NCI-H146 treated with DMSO at 0.1 percent for 48 hours (cell line): ENCODE data around the gene RABAC1.
A peak's percentile ranks its signal among the peaks of the same experiment; 100 is the strongest.
"Not testable (repeated sequence)": the region's sequence is repeated elsewhere in the genome, so short reads cannot be mapped to it uniquely, and the experiment has no call there.

Source experiments
- DNase-seq: peaks from one replicate; lab custom pipeline; 2025; ENCODE audit not compliant: unreplicated experiment; lab: John Stamatoyannopoulos, UW

RABAC1 gene, protein sequence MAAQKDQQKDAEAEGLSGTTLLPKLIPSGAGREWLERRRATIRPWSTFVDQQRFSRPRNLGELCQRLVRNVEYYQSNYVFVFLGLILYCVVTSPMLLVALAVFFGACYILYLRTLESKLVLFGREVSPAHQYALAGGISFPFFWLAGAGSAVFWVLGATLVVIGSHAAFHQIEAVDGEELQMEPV

DNA sequence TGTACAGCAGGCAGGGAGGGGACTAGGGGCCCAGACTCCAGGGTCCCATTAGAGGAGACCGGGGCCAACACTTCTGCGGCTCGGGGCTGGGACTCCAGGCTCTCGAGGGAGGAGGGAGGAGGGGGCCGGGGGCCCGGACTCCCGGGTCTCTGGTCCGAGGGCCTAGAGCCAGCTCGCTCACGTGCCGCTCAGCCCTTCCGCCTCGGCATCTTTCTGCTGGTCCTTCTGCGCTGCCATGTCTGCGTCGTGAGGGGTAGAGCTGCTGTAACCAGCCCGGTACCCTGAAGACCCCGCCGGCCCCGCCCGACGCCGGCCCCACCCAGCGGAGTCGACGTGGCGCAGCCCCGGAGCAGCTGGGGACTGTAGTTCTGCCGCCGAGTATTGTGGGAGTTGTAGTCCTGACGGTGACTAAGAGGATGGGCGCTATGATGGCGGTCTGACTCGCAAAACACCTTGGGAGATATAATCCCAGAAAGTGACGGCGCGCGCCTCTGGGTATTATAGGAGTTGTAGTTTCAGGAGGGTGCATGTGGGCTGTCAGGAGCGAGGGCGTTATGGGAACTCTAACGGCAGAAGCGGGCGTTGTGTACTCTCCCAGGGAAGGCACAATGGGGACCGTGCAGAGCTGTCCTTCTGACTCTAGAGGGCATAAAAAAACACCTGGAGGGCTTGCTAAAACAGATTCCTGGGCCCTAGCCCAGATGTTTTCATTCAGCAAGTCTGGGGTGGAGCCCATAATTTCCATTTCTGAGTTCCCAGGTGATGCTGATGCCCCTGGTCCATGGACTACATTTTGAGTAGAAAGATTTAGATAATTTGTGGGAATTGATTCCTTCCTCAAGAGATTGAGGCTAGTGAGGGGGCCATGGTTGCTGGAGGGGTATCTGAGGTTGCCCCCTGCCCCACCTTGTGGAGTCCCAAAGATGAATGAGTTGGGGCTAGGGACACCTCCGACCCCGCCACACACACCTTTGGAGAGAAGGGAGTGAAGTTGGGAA lies at the start of gene RABAC1:
Gene RABAC1 (minus strand): TSS at position 266 of the 998 bp plus-strand sequence. CDS start 29 bp downstream, at position 237.
- peak; percentile 98 for DNase-seq

DNA sequence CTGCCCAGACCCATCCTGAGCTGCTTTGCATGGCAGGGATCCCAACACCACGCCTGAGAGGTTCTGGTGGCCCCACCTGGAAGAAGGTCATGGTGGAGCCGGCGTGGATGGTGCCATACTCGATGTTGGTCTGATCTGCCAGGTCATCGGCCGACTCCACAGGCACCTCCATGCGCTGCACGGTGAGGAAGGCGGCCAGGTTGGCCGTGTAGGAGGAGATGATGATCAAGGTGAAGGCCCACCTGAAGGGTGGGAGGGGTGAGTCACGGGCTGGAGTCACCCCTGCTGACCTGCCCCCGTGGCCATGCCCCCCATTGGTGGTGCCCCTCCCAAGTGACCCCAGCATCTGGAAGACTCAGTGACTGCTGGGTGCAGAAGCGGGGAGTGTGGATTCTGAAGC lies 47.4 kb upstream of the RABAC1 start:
- no peak for DNase-seq

DNA sequence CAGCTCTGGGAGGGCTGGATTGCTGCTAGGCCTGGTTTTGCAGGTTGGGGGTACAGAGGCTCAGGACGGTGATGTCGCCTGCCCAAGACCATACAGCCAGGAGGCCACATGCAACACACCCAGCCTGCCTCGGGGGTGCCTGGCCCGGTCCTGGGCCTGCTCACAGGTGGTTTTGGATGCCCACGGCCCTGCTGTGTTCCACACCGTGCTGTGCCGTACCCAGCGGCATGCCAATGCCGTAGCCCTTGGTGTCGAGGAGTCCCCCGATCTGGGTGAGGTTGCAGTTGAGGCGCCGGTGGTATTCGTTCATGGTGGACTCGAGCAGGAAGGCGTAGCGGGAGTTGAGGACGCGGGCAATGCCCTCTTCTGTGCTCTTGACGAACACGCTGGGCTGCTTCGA lies 46.4 kb upstream of the RABAC1 start:
- DNase-seq = no peak

DNA sequence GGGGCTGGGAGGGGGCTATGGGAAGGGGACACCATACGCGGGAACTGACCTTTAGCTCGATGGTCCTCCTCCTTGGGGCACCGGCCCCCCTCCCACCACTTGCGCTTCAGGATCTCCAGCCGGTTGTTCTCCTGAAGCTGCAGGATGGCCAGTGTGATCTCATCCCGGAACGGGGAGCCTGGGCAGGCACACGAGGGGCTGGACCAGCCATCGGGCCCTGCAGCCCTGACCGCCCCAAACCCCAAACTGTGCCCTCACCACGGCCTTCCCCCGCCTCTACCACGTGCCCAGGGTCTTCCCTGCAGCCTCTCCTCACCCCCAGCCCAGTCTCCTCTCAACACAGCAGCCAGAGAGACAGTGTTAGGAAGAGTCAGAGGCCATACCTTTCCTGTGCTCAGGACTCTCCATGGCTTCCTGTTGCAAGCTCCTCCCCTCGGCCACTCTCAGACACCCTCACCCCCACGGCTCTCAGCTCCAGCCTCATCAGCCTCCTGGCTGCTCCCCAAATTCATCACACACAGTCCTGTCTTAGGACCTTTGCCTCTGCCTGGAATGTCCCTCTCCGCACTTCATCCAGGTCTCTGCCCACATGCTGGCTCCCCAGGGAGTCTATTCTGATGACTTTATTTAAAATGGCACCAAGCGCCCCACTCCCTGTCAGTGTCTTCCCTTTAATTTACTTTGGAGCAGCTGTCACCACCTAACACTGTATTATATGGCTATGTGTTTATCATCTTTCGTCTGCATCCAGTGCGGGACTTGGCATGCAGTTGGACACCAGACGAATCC lies 44.6 kb upstream of the RABAC1 start:
- DNase-seq = no peak

DNA sequence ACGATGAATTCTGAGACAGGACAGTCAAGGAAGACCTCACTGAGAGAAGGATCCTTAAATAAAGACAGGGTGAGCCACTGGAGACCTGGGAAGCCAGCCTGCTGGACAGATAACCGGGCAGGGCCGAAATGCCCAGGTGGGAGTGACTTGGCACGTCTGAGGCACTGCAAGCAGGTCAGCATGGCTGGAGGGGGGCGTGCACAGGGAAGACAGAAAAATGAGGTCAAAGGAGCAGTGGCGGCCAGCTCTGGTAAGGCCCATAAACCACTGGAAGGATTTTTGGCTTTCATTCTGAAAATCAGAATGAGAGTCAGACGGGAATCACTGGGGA lies 40.7 kb upstream of the RABAC1 start:
- no peak for DNase-seq

DNA sequence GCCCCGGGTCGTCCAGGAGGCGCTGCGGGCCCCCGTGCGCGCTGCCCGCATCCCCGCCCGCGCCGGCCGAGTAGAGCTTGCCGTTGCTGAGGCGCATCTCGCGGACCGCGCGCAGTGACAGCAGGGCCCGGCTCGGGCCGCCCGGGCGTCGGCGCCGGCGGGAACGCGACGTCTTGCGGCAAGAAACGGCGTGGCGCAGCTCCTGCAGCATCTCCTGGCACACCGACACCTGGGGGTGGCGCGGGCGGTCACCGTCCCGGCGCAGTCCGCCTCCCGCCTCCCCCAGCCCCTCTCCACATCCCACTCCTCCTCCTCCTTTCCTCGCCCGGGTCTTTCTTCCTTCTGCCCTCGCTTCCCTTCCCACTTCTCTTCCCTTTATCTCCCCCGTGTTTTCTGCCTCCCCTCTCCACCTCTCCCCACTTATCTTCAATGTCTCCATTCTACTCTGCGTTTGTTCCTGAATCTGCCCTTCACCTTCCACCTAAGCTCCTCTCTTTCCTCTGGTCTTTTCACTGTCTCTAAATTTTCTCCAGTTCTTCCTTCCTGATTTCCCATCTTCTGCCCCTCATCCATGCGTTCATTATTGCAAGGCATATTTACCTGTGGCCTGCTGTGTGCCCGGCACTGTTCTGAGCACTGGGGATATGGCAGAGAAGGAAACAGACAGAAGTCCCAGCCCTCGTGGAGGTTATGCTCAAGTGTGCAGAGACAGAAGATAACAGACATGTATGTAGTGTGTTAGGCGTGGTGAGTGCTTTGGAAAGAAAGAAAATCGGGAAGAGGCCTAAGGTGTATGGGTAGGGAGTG lies 40.2 kb upstream of the RABAC1 start:
- peak; percentile 34 for DNase-seq

DNA sequence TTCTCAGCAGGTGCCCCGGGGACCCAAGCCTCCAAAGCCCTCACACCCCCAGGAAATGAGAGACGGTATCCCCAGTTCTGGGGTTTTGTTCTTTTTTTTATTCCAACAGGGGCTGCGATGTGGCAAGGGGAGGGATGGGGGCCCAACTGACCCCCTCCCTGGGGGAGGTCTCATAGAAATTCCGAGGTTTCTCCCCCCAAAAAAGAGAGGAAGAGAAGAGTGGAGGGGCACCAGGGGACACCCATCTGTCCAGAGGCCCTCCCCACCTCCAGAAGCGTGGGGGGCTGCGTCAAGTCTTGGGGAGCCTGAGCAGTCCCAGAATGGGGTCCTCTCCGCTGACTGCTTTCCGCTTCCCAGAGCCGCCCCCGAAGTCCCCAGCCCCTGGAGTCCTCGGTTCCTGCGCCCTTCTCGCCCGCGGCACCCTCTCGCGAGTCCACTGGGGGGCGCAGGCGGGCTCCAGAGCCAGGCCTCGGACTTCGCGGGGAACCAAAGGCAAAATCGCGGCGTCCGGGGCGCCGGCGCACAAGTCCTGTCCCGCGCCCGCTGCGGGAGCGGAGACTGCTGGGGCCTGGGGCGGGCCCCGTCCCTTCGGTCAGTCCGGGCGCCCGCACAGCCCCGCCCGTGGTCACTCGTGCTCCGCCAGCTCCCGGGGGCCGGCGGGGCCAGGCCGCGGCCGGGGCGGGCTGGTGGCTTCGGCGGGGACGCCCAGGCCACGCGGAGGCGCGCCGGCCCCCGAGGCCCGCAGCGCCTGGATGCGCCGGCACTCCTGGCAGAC lies 39.3 kb upstream of the RABAC1 start:
- peak; percentile 11 for DNase-seq

DNA sequence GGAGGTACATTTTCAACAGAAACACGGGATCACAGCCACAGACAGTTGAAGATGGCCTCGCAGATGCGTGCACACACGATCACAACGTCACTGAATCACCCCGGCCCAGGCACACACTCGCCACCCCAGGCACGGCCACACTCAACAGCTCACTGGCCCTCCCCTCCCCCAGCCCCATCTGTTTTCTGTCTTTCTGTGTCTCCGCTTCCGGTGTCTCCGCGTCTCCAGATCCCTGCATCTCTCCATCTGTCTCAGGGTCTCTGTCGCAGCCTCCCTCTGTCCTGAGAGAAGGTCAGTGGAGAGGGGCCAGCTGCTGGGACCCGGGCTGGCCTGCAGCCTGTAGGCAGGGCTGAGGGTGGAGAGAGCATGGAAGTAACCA lies 38.7 kb upstream of the RABAC1 start:
- DNase-seq = peak; percentile 13

DNA sequence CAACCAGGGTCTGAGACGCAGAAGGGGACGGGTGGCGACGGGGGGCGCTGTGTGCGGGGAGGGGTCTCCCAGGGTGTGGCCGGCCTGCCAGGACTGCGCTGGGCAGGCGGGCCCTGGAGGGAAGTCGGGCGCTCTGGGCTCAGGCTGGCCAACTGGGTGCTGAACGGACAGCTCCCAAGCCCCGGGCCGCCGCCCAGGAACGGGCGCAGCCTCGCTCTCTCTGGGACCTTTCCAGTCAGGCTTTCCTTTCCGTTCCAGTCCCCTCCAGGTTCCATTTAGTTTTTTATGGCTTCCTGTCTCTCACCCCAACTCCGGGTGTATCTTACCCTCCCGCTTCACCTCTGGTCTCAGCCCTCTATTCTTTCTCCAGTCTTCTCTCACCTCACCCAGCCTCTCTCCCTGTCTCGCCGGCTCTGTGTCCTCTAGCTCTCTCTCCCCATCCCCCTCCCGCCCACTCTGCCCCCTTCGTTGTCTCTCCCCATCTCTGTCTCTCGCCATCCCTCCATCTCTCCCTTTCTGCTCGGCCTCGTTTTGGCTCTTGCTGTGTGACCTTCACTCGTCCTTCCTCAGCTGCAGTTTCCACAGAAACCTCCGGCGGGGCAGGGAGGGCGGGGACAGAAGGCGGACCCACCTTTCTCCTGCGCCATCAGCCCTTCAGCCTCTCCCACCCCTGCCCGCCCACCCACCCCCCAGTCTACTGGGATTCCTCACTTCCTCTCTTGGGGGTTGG lies 38.2 kb upstream of the RABAC1 start:
- no peak for DNase-seq

DNA sequence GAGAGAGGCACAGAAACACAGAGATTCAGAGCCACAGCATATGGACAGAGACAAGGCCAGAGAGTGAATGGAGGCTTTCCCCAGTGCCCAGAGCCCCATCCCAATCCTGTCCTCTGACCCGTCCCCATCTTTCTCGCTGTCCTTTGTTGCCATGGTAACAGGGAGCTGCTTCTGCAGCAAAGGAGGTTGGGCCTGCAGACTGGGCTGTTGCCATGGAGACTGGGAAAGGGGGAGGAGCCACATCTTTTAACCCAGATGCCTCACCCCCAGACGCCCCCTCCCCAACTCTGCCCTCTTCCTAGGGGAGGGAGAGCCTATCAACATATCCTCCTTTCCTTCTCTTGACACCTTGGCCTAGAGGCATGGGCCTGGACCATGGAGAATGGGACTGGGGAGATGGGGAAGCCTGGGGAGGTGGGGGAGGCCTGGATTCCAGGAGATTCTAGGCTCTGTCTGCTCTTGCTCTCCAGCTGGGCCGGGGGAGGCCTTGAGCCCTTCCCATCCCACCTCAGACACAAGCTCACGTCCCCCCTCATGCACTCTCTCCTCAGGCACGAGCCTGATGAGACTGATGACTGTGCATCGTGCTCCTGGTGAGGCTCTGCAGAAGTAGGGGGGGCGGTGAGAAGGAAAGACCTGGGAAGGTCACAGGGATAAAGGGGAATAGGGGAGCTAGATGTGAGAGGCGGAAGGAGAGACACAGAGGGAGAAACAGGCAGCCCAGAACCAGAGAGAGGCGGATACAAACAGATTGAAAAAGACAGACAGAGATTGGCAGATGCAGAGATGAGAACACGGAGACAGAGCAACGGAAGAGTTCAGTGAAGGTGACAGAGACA lies 37.1 kb upstream of the RABAC1 start:
- DNase-seq = no peak

DNA sequence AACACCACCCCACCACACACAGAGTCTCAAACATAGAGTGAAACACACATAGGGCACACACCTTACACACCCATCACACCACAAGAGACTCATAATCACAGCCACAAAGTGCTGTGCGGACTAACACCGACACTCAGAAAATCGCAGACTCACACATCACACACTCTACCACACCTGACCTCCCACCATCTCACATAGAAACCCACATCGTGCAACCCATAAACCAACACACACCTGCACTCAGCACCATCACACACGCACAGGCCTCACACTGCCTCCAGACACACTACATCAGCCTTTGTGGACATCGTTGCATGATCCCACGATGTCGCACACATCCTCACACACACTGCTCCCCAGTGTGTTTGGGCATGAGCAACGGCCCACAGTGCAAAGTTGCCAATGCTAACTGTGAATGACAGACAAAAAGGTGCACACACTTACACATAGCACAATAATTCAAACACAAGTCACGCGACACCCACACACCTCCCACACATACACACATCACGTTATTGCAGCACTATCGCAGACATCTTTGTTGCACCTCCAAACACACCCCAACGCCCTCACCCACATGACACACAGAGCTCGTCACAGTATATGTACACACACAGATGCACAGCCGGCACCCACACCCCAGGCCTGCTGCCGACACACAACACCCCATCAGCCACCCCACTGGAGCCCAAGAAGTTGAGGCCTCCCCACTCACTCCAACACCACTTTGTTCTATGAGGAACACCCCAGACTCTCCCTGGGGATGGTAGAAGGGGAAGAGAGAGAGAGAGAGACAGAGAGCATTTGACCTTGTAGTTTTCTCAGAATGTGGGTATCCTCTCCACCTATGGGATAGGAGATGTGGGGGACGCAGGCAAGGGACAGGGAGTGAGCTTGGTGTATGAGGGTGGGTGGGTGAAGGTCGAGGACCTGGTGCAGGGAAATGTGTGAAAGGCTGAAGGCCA lies 36.2 kb upstream of the RABAC1 start:
- no peak for DNase-seq

DNA sequence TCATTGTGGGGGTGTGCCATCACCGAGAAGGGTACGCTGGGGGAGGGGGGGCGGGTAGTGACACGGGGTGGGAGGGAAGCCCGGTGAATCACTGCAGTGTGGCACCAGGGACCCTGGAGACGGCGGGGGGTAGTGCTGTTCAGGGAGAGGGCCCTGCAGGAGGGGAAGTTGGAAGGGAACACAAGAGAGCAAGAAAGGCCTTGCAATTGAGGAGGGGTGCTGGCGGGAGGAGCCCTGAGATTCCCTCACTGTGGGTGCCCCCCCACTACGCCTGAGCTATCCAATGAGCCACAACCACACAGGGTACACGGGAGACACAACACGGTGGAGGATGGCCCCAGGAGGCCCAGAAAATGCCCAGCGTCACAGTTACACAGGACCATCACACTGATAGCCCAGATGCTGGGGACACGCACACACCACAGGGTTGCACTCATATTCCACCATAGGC lies 35.4 kb upstream of the RABAC1 start:
- DNase-seq = no peak

DNA sequence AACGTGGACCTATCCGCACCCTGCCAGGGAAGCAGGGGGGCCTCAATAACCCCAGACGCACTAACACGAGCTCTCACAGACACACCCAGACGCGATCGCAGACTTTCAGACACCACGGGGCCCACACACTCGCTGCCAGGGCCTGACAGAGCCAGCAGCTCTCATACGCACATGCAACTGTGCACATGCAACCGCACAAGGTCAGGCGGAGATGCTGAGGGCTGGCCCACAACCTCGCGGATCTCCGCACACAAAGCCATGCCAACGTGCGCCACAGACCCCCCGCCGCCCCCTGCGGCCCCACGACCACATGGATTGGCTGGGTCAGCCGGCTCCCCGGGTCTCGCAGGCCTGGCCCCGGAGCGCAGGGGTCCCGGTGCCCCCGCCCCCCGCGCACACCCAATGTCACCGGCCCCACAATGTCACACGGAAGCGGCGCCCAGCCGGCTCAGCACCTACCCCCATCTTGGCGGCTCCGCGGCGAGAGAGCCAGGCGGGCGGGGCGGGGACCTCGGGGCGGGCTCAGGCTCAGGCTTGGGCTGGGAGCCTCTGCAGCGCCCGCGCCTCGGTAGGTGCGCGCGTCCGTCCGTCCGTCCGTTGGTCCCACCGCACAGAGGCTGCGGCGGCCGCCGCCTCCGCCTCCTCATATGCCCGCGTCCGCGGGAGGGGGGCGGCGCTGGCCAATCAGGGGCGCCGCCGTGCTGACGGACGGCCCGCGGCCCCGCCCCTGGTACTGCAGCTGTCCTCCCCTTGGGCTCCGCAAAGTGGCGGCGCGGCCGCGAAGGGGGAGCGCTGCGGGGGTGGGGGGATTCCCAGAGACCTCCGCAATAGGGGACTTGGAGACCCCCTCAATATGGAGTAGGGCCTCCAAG lies 34.7 kb upstream of the RABAC1 start, which contains the start of gene ATP1A3:
Gene ATP1A3 (minus strand): TSS at position 619 of the 872 bp plus-strand sequence. CDS start 154 bp downstream, at position 465.
- DNase-seq = peak; percentile 80

DNA sequence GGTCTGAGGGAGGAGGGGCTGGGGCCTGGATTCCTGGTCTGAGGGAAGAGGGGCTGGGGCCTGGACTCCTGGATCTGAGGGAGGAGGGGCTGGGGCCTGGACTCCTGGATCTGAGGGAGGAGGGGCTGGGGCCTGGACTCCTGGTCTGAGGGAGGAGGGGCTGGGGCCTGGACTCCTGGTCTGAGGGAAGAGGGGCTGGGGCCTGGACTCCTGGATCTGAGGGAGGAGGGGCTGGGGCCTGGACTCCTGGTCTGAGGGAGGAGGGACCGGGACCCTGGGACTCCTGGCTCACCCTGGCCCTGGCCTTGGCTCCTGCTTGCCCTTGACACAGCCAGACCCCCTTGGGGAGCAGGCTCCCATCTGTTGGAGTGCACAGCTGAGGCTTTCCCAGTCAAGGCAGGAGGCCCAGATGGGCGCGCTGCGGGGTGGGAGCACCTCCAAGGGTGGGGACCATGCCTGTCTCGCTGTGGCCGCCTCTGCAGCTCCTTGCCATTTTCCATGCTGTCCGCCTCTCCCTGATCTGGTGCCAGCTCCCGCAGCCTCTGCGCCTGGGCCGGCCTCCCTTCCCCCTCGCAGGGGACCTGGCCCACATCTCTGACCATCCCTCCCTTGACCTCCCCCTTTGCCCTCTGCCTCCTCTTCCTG lies 32.9 kb upstream of the RABAC1 start:
- DNase-seq = not testable (repeated sequence)

DNA sequence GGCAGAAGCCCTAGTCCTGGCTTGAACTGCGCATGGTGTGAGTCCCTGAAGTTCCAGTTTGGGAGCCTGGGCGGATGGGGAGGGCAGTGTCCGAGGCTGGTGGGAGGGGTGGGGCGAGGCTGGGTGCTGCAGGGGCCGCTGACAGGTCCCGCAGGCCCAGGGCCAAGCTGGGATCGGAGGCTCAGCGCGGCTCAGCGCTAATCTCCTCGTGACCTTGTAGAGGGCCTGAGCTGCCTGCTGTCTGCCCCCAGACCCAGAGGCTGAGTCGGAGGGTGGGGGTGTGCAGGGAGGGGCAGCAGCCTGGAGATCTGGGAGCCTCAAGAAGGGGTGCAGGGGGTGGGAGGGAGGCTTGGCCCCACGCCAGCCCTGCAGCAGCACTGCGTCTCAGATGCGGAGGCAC lies 31.9 kb upstream of the RABAC1 start:
- DNase-seq = no peak

DNA sequence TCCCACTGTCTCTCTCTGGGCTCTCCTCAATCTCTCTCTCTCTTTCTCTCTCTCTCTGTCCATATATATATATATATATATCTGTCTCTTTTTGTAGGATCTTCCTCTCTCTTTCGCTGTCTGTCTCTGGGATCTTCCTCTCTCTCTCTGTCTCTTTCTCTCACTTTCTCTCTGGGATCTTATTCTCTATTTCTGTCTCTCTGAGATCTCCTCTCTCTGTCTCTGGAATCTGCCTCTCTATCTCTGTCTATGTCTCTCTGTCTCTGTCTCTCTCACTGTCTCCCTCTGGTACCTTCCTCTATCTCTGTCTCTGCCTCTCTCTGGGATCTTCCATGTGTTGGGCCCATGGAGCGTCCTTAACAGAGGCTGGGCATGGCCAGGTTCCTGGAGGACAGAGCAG lies 31.5 kb upstream of the RABAC1 start:
- DNase-seq = no peak
